ENCODE measurements around the gene APC2.
"Not testable (repeated sequence)": the region's sequence is repeated elsewhere in the genome, so short reads cannot be mapped to it uniquely, and the experiment has no call there.

APC2 gene

DNA sequence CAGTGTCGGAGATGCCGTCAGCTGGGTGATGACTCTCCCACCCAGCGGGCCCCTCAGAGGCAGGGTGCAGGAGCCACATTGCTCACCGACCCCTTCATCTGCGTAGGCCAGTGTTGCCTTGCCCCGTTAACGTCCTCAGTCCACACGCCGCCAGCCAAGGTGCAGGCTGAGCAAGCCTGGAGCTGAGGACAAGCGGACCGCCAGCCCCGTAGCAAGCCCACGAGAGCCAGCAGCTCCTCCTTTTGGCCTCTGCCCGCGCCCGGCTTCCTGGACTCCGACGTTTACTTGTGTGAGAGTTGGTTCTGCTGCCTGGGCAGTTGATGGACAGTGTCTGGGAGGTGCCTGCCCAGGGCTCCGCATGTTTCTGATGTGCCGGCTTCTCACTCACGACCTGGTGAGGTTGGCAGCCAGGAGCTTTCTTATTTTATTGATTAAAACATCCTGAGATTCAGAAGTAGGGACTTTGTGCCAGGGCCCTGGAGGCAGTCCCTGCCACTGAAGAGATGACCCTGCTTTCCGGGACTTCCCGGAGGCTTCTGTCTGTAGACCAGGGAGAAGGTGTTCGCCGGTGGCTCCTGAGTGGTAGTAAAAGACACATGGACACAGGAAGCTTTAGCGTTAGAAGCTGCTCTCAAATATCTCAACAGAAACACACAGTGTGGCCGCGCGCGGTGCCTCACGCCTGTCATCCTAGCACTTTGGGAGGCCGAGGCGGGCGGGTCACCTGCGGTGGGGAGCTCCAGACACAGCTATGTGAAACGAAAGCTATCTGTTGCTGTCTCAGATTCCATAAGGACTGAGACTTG is 36.7 kb upstream of the APC2 start:
- DNase-seq (ENCODE audit: low read depth), result no peak

DNA sequence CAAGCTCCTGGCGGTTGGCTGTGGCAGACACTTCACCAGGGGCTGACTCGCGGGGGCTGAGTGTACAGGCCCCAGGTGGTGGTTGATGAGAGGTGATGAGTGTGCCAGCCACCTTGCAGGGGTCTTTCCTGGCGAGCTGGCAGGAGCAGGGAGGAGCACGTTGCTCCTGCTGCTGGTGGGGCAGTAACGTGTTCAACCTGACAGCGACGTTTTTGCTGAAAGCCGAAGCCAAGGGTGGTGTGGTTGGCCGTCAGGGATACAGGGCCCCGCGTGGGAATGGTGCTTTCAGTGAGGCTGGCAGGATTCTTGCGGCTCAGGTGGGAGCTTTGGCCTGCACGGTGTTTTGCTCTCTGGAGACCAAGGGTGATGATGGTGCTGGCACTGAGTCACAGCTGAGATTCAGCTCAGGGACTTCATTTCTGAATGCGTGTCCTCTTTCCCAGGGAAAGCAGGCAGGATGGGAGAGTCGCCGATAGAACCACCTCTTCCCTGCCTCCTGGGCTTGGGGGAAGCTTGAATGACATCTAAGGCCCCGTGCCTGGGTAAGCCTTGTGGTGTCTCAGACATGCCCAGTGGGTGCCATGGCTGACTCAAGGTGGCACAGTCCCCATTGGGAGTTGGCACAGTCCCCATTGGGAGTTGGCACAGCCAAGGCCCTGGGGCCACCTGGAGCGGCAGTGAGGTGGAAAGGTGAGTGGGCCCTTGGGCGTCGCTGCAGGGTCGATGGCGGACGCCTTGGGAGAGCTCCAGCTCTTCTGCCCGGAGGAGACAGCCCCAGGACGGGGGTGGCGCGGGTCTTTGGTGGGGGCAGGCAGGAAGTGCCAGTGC is 33.7 kb upstream of the APC2 start:
- no peak for DNase-seq (ENCODE audit: low read depth)

DNA sequence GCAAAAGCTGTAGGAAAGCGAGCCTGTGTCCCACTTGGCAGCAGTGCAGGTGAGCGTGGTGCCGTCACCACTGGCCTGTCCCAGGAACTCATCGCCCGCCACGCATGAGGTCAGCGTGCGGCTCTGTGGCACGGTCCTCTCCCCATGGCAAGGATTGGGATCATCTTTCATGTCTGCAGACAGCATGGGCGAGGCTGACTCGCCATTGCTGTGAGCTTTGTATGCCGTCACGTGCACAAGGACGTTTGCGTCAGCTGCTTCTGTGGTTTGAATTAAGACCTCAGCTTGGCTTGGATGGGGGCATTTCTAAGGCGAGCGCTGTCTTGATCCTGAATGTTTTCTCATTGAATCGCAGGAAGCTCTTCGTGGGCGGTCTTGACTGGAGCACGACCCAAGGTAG is 32.8 kb upstream of the APC2 start:
- DNase-seq (ENCODE audit: low read depth), result no peak

DNA sequence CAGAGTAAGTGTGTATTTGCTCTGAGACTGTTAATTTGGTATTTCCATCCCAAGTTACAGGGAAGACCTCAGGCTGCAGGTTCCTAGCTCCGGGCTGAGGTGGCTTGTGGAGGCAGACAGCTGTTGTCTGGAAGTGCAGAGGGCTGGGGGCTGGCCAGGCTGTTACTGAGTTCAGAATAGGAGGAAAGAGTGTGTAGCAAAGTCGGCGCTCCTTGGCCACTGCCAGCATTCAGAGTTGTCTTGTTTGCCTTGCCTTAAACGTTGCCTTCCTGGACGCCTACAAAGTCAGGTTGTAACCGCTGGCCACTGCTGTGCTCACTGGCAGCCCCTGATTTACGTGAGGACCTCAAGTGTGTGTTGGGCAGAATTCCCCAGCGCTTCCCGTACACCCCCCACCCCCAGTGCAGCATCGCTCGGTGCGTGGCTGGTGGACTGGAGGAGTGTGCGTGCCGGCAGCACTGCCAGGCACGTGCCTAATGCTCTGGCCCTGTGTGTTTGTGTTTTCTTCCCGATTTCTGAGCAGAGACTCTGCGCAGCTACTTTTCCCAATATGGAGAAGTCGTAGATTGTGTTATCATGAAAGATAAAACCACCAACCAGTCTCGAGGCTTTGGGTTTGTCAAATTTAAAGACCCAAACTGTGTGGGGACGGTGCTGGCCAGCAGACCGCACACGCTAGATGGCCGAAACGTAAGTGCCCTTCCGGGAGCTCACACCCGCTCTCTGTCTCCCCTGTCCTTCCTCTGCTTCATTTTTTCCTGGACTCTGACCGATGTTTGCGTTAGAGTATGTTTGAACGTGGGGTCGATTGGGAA is 32.0 kb upstream of the APC2 start:
- no peak for DNase-seq (ENCODE audit: low read depth)

DNA sequence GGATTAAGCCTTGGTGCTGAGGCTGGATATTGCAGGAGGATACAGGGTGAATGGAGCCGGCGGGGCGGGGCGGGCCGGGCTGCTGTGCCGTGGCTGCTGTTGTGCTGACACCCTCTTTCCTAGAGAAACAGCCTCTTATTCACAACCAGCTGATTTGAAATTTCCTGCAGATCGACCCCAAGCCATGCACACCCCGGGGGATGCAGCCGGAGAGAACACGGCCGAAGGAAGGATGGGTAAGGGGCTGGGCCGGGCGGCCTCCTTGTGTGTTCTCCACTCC is 31.5 kb upstream of the APC2 start:
- DNase-seq (ENCODE audit: low read depth), result no peak

DNA sequence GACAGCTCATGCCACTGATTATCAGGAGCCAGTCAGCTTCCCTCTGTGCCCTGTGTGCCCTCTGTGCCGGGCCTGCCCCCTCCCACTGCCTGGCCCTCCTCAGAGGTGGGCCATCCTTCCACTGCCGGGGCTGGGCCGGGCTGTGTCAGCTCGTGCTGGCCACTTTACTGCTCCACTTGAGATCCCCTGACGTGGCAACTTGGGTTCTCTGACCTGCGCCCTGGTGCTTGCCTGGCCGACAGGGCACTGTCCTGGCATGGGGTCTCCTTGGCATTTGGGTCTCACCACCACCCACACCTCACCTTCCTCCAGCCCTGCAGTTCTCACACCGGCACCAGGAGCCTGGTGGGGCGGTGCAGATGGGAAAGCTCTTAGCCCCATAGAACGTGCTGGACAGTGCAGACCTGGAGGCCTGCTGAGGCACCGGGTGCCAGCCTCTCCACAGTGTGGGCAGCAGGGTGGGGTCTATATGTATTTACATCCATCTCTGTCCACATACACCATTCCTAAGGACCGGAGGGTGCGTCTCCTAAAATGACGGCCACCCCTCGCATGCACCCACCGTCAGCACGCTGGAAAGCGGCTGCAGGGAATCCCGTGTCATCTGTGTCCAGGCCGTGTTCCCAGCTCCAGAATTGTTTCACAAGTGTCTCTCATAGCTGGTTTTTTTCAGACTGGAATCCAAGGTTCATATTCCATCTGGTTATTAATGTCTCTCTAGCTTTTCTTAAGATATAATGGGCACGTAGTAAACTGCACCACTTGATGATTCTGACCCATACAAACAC is 30.8 kb upstream of the APC2 start:
- no peak for DNase-seq (ENCODE audit: low read depth)

DNA sequence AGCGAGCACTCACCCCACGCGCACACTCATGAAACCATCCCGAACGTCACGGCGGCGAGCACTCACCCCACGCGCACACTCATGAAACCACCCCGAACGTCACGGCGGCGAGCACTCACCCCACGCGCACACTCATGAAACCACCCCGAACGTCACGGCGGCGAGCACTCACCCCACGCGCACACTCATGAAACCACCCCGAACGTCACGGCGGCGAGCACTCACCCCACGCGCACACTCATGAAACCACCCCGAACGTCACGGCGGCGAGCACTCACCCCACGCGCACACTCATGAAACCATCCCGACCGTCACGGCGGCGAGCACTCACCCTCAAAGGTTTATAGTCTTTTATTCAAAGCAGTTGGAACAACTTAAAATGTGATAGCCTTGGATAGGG is 29.8 kb upstream of the APC2 start:
- not testable (repeated sequence) for DNase-seq (ENCODE audit: low read depth)

DNA sequence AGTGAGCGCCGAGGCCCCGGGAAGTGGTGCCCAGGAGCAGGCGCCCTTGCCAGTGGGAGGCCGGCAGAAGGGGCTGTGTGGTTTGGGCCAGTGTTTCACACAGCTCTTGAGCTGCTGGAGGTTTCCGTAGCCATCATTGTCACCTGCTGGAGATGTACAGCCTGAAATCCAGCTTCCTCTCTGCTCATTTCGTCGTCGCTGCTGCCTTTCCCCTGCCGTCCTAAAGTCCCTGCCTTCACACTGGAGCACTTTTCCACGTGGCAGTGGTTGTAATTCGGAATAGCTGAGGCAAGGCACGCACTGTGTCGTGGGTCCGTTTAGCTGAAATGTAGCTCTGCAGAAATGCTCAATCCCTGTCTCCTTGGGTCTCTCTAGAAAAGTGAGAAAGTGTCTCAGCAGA is 29.3 kb upstream of the APC2 start:
- no peak for DNase-seq (ENCODE audit: low read depth)

DNA sequence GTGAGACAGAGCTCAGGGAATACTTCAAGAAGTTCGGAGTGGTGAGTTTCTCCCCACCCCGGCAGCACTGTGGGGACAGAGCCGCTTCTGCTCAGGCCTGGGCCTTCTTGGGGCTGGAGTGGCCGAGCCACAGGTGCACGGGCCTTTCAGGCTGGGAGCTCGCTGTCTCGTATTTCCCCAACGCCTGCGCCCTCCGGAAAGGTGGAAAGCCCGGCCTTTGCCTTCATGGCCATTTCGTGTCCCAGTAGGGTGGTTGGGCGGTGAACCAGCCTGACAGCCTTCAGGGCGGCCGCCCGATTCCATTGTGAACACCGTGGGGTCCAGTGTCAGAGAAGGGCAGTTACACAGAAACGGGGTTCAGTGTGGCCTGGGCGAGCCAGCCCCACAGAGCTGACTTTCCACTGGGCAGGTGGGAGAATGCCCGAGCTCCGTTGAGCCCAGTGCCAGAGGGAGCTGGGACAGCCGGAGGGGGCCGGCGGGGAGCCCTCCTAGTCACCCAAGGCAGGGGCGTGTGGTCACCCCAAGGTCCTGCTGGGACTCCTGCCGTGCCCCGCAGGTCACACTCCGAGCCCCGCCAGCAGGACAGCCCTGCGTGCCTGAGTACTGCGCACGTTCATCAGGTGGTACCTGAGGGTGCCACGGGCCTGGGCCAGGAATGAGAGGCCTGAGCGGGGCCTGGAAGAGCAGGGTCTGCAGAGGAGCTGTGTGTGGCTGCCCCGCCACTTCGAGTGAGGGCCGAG is 28.5 kb upstream of the APC2 start:
- DNase-seq (ENCODE audit: low read depth), result no peak

DNA sequence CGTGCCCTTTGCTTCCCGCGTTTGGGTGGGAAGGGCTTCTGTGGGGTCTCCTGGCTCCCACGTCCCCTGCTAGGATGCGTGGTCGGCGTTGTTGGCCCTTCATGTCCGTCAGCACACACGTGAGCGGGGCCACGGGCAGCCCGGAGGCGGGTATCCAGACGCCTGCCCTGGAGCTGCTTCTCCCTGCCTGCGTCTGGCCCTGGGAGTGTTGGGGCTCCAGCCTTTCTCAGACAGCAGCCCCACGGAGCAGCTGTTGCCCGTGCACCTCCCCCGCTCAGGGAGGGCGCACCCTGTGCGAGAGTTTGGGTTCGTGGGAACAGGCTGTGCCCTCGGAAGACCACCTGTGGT is 28.0 kb upstream of the APC2 start:
- DNase-seq (ENCODE audit: low read depth), result no peak

DNA sequence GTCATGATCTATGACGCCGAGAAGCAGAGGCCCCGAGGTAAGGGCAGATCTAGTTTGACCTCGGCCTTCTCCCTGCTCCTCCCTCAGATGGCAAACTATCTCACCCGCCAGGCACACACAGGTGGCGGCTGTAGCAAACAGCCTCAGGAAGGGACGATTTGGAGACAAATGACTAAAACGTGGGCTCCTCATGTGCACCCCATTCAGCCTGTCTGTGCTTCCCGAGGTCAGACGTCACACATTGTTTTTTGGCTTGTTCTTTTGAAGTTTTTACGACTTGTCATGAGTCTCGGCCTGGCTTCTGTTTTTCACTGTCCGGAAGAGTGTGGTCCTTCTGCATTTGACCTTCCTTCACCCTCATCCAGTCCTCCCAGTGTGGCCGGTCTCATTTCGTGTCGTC is 27.6 kb upstream of the APC2 start:
- no peak for DNase-seq (ENCODE audit: low read depth)

DNA sequence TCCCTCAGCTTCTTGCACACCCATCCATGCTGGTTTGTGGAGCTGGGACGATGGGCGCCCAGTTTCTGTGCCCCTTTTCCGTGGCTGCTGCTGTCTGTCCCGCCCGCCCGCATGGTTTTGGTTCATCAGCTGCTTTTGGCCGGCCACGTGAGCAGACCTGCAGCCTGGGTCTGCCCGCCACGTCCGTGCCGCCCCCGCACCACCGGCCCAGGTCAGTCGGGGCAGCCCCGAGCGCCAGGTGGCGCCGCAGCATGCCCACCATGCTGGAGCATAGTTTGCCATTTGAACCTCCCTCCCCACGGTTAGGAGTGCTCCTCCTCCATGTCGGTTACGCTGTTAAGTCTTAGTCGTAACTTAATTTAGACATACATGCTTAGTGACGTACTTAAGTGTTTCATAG is 27.0 kb upstream of the APC2 start:
- DNase-seq (ENCODE audit: low read depth), result no peak

DNA sequence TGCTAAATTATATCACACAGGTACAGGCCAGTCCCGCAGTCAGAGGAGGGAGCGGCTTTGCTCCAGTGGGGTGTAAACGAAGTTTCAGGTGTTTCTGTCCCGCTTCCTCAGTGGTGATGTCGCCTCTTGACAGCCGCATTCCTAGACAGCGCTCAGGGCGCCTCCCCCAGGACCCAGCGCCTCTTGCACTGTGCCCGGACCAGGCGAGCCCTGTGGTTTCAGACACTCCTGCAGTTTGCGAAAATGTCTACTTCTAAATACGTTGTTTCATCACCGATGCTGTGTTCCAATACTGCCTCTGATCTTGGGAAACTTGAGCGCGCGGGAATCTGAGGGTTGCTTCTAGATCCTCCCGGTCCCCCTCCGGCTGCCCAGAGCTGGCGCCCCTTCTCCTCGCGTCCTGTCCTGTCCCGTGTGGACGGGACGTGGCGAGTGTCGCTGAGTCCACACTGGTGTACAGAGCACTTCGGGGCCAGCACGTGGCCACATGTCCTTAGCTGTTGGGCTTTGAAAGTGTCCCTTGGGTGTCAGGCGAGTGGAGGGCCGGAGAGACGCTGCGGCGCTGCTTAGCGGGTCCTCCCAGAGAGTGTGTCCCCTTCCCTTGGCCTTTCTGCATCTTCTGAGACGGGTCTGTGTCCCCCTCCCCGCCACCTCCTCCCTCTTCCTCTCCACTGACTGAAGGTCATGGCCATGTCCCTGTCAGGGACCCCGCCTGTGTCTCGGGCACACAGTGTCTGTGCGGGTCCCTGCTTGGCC is 26.3 kb upstream of the APC2 start:
- no peak for DNase-seq (ENCODE audit: low read depth)

DNA sequence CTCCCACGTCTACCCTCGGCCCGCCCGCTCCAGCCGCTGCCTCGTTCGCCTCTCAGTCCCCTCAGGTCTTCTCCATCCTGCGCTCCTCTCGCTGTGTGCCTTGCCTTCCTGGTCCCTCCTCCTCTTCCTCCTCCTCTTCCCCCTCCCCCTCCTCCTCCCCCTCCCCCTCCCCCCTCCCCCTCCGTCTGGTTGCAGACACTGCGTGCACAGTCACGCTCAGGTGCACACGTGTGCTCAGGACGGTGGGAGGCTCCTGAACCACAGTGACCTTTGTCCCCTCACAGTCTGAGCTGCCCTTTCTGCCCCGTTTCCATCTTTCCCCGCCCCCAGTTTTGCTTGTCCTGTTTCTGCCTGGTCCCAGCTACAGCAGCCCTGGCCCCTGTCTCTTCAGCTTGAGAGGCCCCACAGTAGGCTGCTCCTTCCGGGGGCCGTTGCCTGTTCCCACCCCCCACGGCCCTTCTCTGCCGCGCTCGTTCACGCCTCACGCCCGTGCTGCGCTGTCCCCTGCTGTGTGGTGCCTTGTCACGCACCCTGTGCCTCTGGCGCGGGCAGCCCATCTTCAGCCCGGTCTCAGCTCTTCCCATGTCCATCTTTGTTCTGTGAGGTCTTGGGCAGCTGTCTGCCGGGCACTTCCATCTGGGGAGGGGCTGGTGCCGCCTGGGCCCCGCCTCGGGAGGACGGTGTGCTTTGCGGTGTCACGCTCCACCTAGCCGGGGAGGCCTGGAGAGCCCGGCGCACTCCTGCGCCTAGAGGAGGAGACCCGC is 25.5 kb upstream of the APC2 start:
- DNase-seq (ENCODE audit: low read depth), result no peak

DNA sequence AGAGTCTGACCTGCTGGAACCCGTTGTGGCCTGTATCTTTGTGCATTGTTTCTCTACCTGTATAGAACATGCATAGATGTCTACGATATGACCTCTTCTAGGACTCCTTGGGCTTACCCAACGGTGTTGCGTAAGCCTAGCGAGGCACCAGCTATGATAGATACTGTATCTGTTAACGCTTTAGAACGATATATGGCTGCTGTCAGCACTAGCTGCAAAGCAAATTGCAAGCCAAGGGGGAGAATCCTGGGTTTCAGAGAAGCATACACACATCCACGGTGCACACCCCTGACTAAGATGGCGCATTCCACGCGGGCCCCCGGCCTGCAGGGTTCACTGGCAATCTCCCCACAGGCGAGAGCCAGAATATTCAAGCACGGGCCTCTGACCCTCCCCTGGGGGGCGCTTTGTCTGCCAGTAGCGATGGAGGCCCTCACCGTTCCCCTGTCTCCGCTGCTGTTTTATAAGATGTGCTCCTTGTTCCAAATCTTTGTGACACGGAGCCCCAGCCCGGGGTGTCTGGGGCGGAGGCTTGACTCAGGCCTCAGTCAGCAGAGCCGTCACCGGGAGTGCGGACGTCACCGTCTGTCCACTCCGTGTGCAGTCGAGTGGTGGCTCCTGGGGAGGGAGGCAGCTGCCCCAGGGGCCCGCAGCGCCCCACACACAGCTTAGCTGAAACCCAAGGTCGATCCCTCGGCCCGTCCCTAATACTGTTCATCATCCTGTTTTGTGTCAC is 24.7 kb upstream of the APC2 start:
- no peak for DNase-seq (ENCODE audit: low read depth)

DNA sequence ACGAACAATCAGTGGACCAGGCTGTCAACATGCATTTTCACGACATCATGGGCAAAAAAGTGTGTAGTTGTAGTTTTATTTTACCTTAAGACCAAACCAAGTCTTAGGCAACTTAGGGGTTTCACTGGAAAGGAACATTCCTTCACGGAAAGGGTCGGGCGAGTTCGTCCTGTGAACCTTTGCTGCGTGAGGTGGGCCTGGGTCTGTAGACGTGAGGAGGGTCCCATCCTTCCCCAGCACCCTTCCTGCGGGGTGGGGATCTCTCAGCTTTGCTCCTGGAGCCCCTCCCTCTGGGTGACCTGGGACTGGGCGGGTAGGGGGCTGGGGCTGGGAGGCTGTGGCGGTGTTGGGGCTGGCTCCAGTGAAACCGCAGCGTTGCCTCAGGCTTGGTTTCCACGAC is 24.0 kb upstream of the APC2 start:
- no peak for DNase-seq (ENCODE audit: low read depth)

DNA sequence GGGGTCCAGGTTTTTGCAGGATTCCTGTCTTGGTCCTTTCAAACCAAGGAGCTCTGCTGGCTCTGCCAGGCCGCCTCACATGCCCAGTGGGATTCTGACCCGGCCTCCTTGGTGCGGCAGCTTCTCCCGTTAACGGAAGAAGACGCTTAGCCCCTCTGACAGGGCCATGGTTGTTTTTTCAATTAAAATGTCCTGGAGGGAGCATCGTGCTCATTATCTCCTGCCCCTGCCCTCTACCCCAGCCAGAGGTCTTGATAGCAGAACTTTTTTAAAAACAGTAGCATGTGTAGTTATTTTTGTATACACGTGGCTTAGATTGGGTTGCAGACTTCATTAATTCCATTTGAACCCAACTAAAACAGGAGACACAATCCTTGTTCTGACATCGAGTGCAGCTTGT is 23.2 kb upstream of the APC2 start:
- DNase-seq (ENCODE audit: low read depth), result no peak

DNA sequence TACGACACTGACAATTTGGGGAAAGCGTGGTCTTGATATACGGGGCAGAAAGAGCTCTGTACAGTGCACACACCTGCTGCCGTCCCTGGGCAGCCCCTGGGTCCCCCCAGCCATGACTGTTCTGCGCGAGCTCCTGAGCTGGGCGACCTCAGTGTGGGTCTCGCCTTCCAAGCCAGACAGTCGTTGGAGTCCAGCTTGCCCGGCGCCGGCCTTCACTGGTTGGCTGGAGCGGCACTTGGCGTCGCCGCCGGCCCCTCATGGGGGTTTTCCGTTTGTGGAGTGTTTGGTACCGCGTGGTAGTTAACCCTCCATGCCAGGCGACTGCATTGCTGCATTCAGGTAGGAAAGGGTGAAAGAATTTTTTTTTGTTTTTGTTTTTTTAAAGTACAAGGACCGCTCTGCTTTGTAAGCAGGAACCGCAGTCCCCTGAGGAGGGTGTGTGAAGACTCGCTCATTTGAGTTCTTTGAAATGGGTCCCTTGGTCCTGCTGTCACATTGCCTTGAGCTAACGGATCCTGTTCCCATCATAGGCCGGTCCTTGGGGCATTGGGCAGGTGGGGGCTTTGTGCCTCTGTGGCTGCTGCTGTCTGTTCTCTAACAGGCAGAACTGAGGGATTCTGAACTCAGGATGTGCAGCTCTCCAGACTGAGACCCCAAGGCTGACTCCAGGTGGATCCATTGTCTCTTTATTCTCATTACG is 22.6 kb upstream of the APC2 start:
- DNase-seq (ENCODE audit: low read depth), result no peak
